Heart right ventricle (tissue), 16 donors: ENCODE measurements around the gene FANCF. TPM values are rescaled to one million over a fixed set of nuclear protein-coding genes. Genes with fewer than 3 reads are reported as not detected.

Source experiments
- ATAC-seq, 8 donors: fragments of 200-7000 bp; cut with Tn5 transposase; one replicate each; pipeline ENCODE4 v1.9.1; 2020; ENCODE audit warnings: mild to moderate bottlenecking in 8 of 8, moderate library complexity in 8 of 8, moderate number of reproducible peaks in 1 of 8
- DNase-seq, 2 donors: peaks; one replicate each; pipeline ENCODE4 v3.0.0-alpha.2; 2020
- H3K27ac ChIP-seq, 10 donors: fragments of 200-600 bp; sonication (generic) in 2 of 10; one replicate each; pipeline versions ENCODE4 v1.5.0 to v1.8.0; 2020 to 2022; ENCODE audit warnings: mild to moderate bottlenecking in 3 of 10
- H3K27me3 ChIP-seq, 7 donors: fragments of 200-600 bp; one replicate each; pipeline ENCODE4 v1.8.0; 2021 to 2022; ENCODE audit warnings: mild to moderate bottlenecking in 2 of 7
- H3K36me3 ChIP-seq, 9 donors: fragments of 200-600 bp; sonication (generic) in 1 of 9; one replicate each; pipeline versions ENCODE4 v1.5.0 to v1.8.0; 2020 to 2022; ENCODE audit warnings: mild to moderate bottlenecking in 2 of 9
- H3K4me1 ChIP-seq, 9 donors: fragments of 200-600 bp; sonication (generic) in 1 of 9; one replicate each; pipeline versions ENCODE4 v1.5.0 to v1.8.0; 2020 to 2022; ENCODE audit warnings: mild to moderate bottlenecking in 4 of 9
- H3K4me3 ChIP-seq, 10 donors: fragments of 200-600 bp; sonication (generic) in 2 of 10; one replicate each; pipeline versions ENCODE4 v1.5.0 to v1.8.0; 2020 to 2022; ENCODE audit warnings: mild to moderate bottlenecking in 7 of 10, moderate library complexity in 2 of 10
- H3K9me3 ChIP-seq, 11 donors: fragments of 200-600 bp in 10 of 11; sonication (generic) in 2 of 11; one replicate each; pipeline versions ENCODE4 v1.5.0 to v1.8.0; 2013 to 2022; ENCODE audit warnings: mild to moderate bottlenecking in 2 of 11, control low read depth in 1 of 11, moderate library complexity in 1 of 11
- WGBS, 2 donors: extraction: QIAGEN DNeasy Blood & Tissue Kit; methylation state at CpG; one replicate each; pipeline ENCODE4 v1.1.7; 2013; ENCODE audit warnings: inconsistent platforms in 1 of 2; 5-methylcytosine and 5-hydroxymethylcytosine counted together
- intact Hi-C, 10 donors: fragments of 100-400 bp; cut with DNase I; formaldehyde crosslinking; loops; one replicate each; pipeline versions ENCODE4 v1.11.1 to v1.14.2; 2022
- polyA plus RNA-seq, 2 donors: library from polyadenylated mRNA; stranded (reverse); fragments of 200-250 nt; gene quantifications; one replicate each; pipeline ENCODE4 v1.2.3, GENCODE V29; 2013
- total RNA-seq, 10 donors: library from RNA; stranded (reverse); fragmentation: NEBNext Ultra II Directional in 3 of 10; extraction: Animal tissue kit (Norgen Biotek cat#: 25700) in 3 of 10; gene quantifications; one replicate each; pipeline versions ENCODE4 v1.2.1 to v1.2.4, GENCODE V29; 2021 to 2023
- TF ChIP-seq, protein P1 (sequence below), 9 donors: fragments of 200-600 bp; sonication (generic) in 2 of 9; IDR thresholded peaks; one replicate each; pipeline versions ENCODE4 v1.5.0 to v1.8.0; 2021 to 2022; ENCODE audit warnings: antibody characterized with exemption in 9 of 9, mild to moderate bottlenecking in 5 of 9, moderate library complexity in 1 of 9
- donor health status: Arrhythmogenic right ventricular cardiomyopathy.
- donor health status: ischemic (EF 13 %, LVEDD 7.1; RV severe dilation, severe dysfunction).
- donor health status: healthy with polysubstance abuse.
- donor health status: DM: no; HTN: yes; CAD: no.
- donor health status: DM: no; HTN: no; CAD: no.
- donor health status: ischemic (EF 25% LVEDD 6.9; RV normal size, moderate dysfunction).
- donor health status: ischemic (EF 25% LVEDD 5.7; RV mildly dilated, moderate dysfunction).
- donor health status: healthy.
- donor health status: DM: yes; HTN: yes; CAD: no.
- donor health status: Ischemic cardiomyopathy.
- donor health status: ischemic (EF 35%, LVEDD 5.7; RV mildly dilated, moderate dysfunction).
- donor health status: nonischemic (EF 11% LVEDD 7.7; RV severe dilation, severe dysfunction).
- donor health status: DM: yes; HTN: yes; CAD: no.
- donor health status: PGD.
- donor health status: ischemic (EF 29% LVEDD 5.4; RV normal size, mild dysfunction).
- donor health status: nonischemic (EF 23%, LVEDD 6.1; RV moderate dilation, normal function).

The FANCF gene
- total and polyA plus RNA-seq, 12 donors: 3.1 to 7.6 (median 4.6) TPM

GRCh38 chr11:22581354-22582150 lies 44.1 kb downstream of the FANCF start:
- TF ChIP-seq, protein P1, sequence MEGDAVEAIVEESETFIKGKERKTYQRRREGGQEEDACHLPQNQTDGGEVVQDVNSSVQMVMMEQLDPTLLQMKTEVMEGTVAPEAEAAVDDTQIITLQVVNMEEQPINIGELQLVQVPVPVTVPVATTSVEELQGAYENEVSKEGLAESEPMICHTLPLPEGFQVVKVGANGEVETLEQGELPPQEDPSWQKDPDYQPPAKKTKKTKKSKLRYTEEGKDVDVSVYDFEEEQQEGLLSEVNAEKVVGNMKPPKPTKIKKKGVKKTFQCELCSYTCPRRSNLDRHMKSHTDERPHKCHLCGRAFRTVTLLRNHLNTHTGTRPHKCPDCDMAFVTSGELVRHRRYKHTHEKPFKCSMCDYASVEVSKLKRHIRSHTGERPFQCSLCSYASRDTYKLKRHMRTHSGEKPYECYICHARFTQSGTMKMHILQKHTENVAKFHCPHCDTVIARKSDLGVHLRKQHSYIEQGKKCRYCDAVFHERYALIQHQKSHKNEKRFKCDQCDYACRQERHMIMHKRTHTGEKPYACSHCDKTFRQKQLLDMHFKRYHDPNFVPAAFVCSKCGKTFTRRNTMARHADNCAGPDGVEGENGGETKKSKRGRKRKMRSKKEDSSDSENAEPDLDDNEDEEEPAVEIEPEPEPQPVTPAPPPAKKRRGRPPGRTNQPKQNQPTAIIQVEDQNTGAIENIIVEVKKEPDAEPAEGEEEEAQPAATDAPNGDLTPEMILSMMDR (IDR thresholded peaks at IDR 0.05): no peak
- no peak for ATAC-seq
- 67 to 81% methylated on average over 3 of the region's 3 CpGs for WGBS, 2 donors
- Histone ChIP-seq H3K9me3 (no peaks in the 10 kb centered on the region), H3K4me3 (no peak overlapping the region), H3K27ac (no peak overlapping the region), H3K4me1 (no peaks in the 10 kb centered on the region), H3K27me3 (no peaks in the 10 kb centered on the region), H3K36me3 (no peaks in the 10 kb centered on the region)
- no peak for DNase-seq
- intact Hi-C loops: no loop called here

- TF ChIP-seq, protein P1 (IDR thresholded peaks at IDR 0.05): no peak
- intact Hi-C loops: no loop called here
- DNase-seq: no peak
- Histone ChIP-seq H3K27ac (no peak overlapping the region), H3K36me3 (no peaks in the 10 kb centered on the region), H3K4me1 (no peaks in the 10 kb centered on the region), H3K27me3 (no peaks in the 10 kb centered on the region), H3K4me3 (no peak overlapping the region), H3K9me3 (no peaks in the 10 kb centered on the region)
- 62 to 69% methylated on average over 2 of the region's 2 CpGs for WGBS, 2 donors
- ATAC-seq: no peak
Measured at GRCh38 chr11:22577854-22578253, 47.8 kb downstream of the FANCF start.

Other genes starting within 250 kb of the FANCF start
- gene GAS2, start 40.8 kb upstream of the FANCF start, total RNA-seq: 10 to 100 TPM in 8 of 10 donors, 1 to 10 TPM in 2; 7.4 to 21.7 (median 14.1) TPM
- 1 to 10 TPM; 1.5 to 6.9 TPM for gene GAS2, start 40.8 kb upstream of the FANCF start, polyA plus RNA-seq
- gene SVIP, start 204.0 kb upstream of the FANCF start, total RNA-seq: 10 to 100 TPM; 16.9 to 30.3 (median 25.3) TPM
- gene SVIP, start 204.0 kb upstream of the FANCF start, polyA plus RNA-seq: 10 to 100 TPM in 1 of 2 donors, 1 to 10 TPM in 1; 9.7 to 15.6 TPM
- not detected for gene CCDC179, start 234.7 kb upstream of the FANCF start, total RNA-seq
- not detected for gene CCDC179, start 234.7 kb upstream of the FANCF start, polyA plus RNA-seq